ENCODE data around the gene ELAVL1.
"Not testable (repeated sequence)": the region's sequence is repeated elsewhere in the genome, so short reads cannot be mapped to it uniquely, and the experiment has no call there.

The ELAVL1 gene

DNA sequence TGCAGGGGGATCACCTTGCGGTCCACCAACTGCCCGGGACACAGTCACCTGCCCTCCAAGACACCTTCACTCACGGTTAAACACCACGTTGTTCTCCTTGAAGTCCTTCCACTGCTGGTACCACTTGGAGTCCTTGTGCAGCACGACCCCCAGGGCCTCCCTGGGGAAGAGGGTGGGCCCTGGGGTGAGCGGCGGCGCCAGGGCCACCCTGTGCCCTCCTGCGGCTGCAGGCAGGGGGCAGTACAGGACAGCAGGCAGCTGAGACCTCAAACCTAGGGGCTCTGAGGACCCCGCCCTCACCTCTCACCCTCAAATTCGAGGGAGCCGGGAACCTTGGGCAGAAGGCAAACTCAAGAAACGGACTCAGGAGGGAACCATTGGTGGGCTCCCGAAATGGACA lies 72.0 kb downstream of the ELAVL1 start:
- no peak for DNase-seq (ENCODE audit: low spot score)

- DNase-seq (ENCODE audit: low spot score): no peak
Observed at GRCh38 chr19:7932930-7933300, 72.5 kb downstream of the ELAVL1 start.

DNA sequence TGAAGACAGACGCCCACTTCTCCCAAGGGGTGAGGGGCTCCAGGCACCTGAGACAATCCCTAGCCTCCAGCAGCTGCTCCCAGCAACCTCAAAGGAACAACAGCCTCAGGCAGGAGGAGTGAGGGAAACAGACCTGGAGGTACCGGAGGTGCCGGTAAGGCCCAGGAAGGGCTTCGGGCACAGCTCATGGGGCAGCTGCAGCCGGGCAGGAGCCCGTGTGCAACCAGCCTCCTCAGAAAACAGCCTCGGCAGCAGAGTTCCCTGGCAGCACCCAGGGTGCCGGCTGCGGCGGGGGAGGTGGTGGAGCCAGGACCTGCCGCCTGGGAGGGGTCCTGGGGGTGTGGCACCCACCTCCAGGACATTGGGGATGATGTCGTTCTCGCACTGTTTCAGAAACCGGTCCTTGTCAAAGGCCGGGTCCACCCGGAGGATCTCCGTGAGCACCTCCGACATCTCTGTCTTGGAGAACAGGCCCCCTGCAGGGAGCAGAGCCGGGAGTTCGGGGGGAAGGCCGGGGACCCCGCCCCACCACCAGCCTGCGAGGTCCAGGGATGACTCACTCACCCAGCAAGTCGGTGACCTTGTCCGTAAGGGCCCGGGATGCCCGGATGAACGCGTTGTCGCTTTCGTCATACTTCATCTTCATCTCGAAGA lies 73.0 kb downstream of the ELAVL1 start:
- no peak for DNase-seq (ENCODE audit: low spot score)

DNA sequence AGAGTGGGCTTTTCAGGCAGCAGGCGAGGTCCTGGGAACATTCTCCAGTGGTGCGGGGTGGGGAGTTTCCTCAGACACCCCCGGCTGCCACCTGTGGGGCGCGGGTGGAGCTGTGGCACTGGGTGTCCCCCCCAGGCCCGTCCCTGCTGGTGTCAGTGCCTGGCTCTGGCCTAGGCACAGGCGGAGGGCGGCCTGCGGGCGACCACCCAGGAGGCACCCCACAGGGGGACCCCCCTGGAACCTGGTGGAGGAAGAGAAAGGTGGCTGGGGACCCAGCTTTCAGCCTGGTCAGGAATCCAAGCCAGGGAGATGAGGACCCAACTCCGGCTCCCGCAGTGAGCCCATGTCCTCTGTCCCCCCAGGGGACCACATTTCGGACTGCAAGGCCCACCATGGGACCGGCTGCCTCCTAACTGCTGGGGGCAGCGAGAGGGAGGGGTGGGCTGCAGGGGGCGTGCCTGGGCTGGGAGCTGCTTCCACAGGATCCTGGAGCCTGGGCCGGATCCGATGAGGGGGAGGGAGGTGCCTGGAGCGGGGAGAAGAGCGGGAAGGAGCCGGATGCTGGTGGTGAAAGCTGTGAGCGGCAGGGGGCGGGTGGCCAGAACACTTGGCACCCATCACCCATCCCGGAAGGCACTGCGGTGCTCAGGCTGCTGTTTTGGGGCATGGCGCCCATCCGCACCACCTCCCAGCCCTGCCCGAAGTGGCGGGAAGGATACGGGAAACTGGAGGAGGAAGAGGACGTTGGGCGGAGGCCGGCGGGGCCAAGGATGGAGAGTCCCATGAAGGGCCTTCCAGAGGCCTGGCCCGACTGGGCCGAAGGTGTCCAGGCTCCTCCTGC lies 74.0 kb downstream of the ELAVL1 start:
- no peak for DNase-seq (ENCODE audit: low spot score)

- DNase-seq (ENCODE audit: low spot score): no peak
Observed at GRCh38 chr19:7930765-7931164, 74.7 kb downstream of the ELAVL1 start.

DNA sequence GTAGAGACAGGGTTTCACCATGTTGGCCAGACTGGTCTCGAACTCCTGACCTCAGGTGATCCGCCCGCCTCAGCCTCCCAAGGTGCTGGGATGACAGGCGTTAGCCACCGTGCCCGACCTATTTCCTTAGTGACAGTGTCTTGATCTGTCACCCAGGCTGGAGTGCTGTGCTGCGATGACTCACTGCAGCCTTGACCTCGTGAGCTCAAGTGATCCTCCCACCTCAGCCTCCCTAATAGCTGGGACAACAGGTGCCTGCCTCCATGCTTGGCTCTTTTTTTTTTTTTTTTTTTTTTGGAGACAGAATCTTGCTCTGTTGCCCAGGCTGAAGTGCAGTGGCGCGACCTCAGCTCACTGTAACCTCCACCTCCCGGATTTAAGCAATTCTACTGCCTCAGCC lies 75.4 kb downstream of the ELAVL1 start:
- DNase-seq (ENCODE audit: low spot score): not testable (repeated sequence)

- peak; percentile 60 for DNase-seq (ENCODE audit: low spot score)
Observed at GRCh38 chr19:7928741-7929701, 76.4 kb downstream of the ELAVL1 start.

GRCh38 chr19:7928334-7928706 lies 77.1 kb downstream of the ELAVL1 start:
- no peak for DNase-seq (ENCODE audit: low spot score)

DNA sequence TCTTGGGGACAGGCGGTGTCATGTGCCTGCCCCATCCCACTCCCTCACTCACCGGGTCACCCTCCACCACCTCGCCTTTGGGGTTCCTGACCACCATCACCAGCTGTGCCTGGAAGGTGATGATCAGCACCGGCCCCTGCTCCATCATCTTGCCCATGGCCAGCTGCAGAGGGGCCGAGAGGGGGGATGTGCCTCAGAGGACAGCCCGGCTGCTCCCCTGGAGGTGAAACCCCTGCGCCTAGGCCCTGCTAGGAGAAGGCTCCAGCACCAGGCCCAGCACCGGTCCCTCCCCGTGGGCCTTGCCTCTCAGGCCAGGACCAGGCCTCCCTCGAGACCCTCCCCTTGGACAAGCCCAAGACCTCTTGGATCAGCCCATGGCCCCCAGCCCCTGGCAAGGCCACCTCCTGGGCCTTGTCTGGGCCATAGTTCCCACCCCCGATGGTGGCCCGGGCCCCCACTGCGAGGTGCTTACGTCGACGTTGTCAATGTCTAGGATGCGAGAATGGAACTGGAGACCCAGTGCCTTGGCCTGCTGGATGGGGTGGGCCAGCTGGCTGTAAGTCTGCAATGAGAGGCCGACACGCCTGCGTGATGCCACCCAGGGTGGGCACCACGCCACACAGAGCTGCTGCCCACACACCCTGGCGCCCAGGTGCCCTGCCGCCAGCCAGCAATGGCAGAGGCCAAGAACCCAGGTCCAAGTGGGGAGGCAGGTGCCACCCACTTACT lies 77.7 kb downstream of the ELAVL1 start:
- no peak for DNase-seq (ENCODE audit: low spot score)

- no peak for DNase-seq (ENCODE audit: low spot score)
Observed at GRCh38 chr19:7926727-7927604, 78.5 kb downstream of the ELAVL1 start.

DNA sequence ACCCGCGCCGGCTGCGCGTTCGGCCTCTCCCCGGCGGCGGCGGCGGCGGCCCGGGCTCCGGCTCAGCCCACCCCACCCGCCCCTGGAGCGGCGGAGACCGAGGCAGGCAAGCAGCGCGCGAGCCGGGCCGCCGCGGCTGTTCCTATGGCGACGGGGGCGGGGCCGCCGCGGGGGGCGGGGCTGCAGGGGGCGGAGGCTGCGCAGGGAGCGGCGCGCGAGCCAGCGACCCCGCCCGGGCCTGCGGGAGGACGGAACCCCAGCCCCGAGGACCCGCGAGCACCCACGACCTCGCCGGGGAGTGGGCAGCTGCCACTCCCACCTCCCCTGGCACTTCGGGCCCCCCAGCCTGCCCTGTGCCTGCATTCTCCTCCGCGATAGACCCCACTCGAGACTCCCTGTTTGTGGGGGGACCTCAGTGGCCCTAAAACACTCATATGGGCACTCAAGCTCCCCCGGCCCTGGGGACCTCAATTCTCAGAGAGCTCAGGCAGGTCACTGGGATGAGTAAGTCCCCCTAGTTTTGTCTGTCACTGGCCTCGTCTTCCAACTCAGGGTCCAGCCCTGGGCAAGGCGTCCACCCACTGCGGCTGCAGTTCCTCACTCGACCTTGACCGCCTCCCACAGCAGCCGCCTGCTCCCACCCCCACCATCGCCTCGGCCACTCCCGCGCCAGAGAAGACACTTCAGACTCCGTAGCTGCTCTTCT lies 79.3 kb downstream of the ELAVL1 start, which contains the start of gene CTXN1:
CTXN1 (minus strand) TSS at position 115 of the 706 bp plus-strand sequence. CDS start 597 bp downstream, outside the sequence.
- peak; percentile 87 for DNase-seq (ENCODE audit: low spot score)

DNA sequence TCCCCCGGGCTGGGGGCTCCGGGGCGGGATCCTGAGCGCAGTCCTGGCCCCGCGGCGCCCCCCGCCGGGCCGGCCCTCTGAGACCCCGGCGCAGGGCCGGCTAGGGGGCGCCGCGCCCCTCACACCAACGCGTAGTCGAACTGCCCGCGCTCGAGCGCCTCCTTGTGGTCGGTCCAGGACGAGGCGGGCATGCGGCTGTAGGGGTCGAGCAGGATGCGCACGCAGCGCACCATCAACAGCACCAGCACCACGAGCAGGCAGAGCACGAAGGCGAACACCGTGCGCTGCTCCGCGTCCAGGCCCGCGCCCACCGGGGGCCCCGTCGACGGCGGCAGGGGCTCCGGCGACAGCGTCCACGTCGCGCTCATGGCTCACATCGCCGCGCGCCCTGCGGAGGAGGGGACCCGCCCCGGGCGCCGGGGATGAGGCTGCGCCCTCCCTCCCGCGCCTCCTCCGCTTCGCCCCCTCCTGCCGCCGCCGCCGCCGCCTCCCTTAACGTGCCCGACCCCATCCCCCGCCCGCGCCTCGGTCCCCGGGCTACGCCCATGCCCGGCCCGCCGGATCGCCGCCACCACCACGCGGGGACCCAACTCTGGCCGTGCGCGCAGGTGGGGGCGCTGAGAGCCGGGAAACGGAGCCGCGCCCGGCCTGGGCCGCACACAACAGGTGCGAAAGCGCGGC lies 80.1 kb downstream of the ELAVL1 start:
- DNase-seq (ENCODE audit: low spot score): peak; percentile 92

DNA sequence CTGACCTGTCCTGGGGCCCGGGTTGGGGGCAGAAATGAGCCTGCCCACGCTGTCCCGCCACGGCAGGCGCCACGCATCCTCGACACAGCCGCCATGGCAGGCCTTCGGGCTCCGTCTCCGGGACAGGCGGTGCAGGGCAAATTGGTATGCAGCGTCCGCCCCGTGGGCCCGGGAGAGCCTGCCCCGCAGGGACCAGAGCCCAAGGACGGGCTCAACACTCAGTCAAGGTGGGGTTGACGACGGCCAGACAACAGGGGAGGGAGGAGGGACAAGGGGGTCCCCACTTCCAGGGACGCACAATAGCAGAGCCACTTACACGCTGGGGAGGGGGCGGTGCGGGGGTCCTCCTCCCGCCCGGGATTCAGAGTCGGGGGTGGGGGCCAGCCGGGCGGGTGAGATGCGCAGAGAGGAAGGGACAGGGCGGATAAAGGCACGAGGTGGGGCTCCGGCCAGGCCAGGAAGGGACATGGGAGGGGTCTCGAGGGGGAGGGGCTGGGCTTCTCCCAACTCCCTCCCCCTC lies 80.7 kb downstream of the ELAVL1 start:
- DNase-seq (ENCODE audit: low spot score): no peak

DNA sequence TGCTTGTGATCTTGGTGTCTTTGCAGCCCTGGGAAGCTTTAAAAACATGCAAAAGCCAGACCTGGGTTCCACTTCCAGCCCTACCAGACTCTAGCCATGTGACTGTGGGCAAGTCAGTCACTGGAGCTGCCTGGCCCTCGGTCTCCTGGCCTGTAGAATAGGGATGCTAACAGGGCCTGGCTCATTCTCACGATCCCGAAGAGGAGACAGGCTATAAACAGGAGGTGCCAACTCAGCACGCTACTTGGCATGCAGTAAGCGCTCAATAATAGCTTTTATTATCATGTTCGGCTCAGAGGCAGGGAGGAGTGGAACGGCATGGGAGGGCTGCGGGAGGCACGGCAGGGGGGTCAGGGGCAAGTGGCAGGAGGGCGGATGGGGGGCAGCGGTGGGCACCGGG lies 81.2 kb downstream of the ELAVL1 start:
- no peak for DNase-seq (ENCODE audit: low spot score)

DNA sequence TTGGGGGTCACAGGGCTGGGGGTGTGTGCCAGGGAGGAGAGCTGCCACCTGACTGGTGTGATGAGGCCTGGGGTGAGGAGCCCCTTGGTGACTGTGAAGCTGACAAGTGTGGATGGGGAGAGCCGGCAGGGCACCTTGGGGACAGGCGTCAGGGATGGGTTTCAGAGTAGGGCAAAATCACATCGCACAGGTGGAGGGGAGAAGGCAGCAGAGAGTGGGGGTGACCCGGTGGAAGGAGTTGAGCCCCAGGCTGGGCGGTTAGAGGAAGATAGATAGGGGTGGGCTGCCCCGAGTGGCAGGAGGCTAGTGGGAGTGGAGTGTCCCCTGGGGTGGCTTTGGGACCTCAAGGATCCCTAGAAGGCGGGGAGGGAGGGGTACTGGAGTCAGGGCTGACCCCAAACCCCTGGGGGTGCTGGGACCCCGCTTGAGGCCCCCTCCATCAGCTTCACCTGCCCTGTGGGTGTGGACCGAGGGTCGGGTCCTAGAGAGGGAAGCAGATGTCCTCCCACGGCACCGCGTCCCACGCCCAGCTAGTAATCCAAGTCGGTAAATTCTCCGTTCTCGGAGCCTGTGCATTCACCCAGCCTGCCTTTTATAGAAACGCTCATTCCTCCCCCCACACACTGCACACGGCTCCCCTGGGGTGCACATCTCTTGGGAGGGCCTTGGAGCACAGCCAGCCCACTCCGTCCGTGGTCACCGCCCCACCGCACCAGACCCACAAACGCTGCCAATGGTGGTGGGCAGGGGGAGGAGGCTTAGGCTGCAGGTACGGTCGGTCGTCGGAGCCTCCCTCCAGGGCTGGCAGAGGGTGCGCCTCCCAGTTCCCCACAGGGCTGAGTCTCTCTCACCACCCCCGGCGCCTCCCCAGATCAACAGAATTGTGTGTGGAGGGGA lies 81.9 kb downstream of the ELAVL1 start:
- DNase-seq (ENCODE audit: low spot score): no peak

- DNase-seq (ENCODE audit: low spot score): no peak
Observed at GRCh38 chr19:7922836-7923195, 82.6 kb downstream of the ELAVL1 start.

GRCh38 chr19:7921967-7922835 lies 83.2 kb downstream of the ELAVL1 start:
- DNase-seq (ENCODE audit: low spot score): no peak
